T-helper 2 cell treated with Interferon-gamma antibody and Interleukin-4, amounts not matched to agents 100 ng/mL and 5 ng/mL, for 36 hours (primary cell): ENCODE data around the gene P3H4. TPM values are rescaled to one million over a fixed set of nuclear protein-coding genes. Genes with fewer than 3 reads are reported as not detected.
"Not testable (repeated sequence)": the region's sequence is repeated elsewhere in the genome, so short reads cannot be mapped to it uniquely, and the experiment has no call there.

ENCODE experiments used
- intact Hi-C: fragments of 100-400 bp; cut with micrococcal nuclease; formaldehyde crosslinking; loops from one replicate; pipeline ENCODE4 v1.15.1; 2023
- total RNA-seq: library from RNA; stranded (reverse); gene quantifications from 2 replicates; pipeline ENCODE4 v1.2.3, GENCODE V29; 2022

The P3H4 gene
- total RNA-seq, 1 donor from 2014 or later: 3.8 TPM

DNA sequence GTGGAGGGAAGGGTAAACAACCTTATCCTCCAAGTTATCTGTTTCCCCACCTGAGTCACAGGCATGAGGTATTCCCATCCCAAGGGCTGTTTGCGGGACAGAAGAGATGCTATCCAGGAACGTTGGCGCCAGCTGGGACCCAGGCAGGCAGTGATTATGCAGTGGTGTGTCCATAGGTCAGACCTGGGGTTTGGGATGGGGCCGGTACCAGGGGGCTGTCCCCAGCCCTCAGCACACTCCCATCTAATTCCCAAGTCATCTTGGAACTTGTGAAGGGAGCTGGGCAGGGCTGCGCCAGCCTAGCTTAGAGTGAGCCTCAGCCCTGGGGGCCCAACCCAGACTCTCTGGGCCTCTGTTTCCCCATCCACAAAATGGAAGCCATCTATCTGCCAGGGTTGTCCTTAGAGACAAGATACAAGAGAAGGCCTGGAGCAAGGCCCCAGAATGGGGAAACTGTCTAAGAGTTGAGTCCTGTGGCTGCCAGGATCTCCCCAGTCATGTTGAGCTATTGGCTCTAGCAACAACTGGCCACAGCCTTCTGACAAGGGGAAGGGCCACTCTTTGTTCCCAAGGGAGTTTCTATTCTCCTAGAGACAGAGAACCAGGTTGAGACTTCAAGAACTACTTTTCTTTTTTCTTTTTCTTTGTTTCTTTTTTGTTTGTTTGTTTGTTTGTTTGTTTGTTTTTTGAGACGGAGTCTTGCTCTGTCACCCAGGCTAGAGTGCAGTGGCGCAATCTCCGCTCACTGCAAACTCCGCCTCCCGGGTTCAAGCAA lies 15.4 kb downstream of the P3H4 start:
- intact Hi-C loops: no loop called here

- intact Hi-C loops: no loop called here
Measured at GRCh38 chr17:41794540-41794975, 17.2 kb downstream of the P3H4 start.

DNA sequence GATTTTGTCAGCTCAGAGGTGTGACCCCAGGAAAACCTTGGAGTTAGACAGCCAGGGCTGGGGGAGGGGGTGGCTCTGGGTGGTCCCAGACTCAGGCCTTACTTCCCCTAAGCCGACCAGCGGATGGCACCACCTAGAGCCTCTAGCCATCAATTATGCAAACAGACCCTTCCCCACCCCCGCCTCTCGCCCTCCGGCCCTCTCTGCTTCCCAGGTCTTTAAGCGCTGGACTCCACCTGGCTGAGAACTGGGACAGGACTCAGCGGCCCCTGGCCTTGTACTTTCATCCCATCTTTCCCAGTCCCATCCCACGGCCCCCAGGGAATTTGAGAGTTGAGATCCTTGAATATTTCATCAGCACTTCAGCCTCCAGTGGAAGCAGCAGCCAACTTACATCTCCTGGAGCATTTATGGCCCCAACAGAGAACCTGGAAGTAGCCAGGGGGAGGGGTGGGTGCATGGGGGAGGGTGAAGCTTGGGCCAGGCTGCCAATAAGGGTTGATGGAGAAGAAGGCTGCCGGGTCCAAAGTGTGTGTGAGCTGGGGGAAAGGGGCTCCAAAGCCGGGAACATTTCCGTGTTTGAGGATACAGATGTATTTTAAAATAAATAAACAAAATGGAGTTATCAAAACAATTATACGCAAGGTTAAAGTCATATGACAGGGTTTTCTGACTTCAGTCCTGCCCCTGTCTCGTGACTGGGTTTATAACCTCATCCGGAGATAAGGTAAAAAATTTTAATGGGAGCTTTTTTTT lies 17.8 kb downstream of the P3H4 start:
- intact Hi-C loops: no loop called here

DNA sequence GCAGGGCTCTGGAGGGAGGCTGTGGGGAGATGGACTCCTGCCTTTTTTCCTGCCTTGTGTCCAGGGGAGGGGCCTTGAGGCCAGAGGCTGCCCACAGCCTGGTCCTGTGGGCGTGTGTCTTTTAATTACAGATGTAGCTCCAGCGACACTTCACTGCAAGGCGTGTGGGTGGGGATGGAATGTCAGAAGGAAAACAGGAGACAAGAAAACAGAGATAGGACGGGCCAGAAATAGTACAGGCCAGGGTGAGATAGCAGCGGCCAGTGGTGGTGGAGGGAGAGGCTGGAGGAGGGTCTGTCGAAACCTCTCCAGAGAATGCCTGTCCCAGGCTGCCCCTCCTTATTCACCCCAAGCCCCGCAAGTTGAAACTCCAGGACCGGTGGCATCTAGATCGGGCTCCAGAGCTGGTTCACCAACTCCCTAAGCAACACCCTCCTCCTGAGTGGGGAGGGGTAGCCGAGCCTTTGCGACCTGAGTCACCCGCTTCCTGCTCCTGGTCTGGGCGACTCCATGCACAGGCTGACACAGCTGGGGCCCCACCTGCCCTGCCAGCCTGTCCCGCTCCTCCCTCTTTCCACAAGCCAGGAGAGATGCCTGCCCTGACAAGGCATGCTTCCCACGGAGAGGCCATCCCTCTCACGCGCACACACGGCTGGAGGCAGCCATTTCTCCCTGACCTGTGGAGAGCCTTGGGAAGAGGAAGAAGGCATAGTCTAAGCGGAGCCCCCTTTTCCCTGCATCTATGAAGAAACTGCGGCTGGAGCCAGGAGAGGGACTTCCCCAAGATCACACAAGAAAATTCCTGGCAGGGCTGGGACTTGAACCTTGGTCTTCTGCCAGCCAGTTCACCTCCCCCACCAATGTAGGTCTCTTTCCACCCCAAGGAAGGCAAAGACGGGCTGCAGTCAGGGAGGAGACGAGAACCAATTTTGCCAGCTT lies 18.6 kb downstream of the P3H4 start:
- intact Hi-C loops: no loop called here

DNA sequence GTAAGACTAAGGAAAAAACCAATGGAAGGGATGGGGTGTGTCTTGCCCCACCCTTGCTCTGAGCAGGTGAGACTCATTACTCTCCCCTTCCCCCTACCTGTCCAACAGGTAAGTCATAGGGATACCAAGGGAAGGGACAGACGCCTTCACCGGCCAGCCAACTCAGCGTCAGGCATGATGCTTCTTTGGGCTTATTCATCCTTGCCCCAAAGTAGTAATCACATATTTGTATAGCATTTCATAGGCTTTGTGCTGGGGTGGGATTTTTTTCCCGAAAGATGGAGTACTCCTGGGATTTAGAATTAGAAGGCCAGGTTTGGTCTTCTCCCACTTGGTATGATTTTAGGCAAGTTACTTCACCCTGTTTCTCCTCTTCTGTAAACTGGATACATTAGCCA lies 24.7 kb downstream of the P3H4 start:
- intact Hi-C loops: loop anchor here (5.0 kb wide), 1 partner anchor 50 kb away; no protein-coding TSS in a partner anchor

GRCh38 chr17:41786227-41787020 lies 25.3 kb downstream of the P3H4 start, which contains the start of gene JUP:
Gene JUP (minus strand): TSS chr17:41786711. CDS start chr17:41771854, 14,857 bp downstream.
- intact Hi-C loops: loop anchor here (5.0 kb wide), 1 partner anchor 49 kb away; no protein-coding TSS in a partner anchor

DNA sequence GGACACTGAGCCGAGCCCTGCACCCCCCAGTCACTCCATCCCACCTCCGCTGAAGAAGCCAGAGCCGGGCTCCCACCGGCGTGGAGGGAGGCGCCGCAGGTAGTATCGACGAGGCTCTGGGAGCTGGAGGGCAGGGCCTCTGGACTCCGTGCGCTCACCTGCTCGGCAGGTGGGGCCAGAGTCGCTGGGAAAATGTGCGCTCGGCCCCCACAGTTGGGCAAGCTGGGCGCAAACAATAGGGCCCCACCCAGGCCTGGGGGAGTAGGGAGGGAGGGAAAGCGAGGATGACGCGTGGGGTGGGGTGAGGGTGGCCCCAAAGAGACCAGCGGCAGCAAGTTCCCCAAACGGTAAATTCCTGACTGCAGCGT lies 25.9 kb downstream of the P3H4 start:
- intact Hi-C loops: loop anchor here (5.0 kb wide), 1 partner anchor 49 kb away; no protein-coding TSS in a partner anchor

- intact Hi-C loops: loop anchor here (5.0 kb wide), 1 partner anchor 48 kb away; no protein-coding TSS in a partner anchor
Measured at GRCh38 chr17:41785091-41785858, 26.5 kb downstream of the P3H4 start.

DNA sequence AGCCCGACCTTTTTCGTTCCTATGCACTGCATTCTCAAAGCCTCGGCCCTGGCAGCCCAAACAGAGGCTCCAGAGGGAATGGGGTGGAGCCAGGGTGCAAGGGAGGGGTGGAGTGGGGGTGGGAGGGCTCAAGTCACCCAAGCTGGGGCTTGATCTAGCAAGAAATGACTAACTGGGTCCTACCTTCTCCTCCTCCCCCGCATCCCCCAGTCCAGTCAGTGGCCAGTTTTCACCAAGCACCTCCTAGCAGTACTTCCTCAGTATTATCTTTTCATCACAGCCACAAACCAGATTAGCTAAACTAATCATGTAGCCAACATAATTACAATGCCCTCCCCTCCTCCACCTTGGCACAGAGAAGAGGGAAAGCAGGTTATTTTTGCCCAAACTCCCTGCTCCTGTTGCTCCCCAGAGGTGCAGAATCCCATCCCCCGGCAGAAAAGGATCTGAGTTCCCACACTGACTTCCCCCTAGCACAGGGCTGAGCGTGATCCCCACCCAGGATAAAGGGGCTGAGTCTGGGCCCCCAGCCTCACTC lies 27.5 kb downstream of the P3H4 start:
- intact Hi-C loops: no loop called here

DNA sequence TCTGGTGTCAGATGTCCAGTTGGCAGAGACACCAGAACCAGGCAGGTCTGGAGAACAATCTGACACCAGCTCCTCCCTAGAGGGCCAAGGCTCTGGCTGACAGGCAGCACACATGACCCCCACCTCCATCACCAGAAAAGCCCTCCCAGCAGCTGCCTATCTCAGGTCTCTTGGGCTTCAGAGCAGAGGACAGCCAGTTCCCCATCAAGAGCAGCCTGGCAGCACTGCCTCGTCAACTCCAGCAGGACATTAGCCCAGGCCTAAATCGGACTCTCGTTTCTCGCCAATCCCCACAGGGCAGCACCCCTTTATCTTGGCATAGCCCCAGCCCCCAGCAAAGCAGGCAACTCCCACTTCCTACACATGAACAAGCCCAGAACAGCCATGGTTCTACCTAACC lies 29.6 kb downstream of the P3H4 start:
- intact Hi-C loops: no loop called here

GRCh38 chr17:41781404-41782110 lies 30.2 kb downstream of the P3H4 start:
- intact Hi-C loops: no loop called here

DNA sequence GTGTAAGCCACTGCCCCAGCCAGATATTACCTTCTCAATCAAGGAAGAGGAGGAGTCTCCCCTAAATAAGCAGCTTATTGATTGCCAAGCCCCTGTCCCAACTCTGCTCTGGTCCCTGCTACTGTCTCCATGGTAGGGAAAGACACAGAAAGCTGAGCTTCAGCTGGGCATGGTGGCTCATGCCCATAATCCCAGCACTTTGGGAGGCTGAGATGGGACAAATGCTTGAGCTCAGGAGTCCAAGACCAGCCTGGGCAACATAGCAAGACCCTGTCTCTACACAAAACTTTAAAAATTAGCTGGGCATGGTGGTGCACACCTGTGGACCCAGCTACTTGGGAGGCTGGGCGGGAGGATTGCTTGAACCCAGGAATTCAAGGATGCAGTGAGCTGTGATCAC lies 31.8 kb downstream of the P3H4 start:
- intact Hi-C loops: no loop called here

GRCh38 chr17:41777574-41778188 lies 34.1 kb downstream of the P3H4 start:
- intact Hi-C loops: no loop called here

GRCh38 chr17:41777157-41777573 lies 34.6 kb downstream of the P3H4 start:
- intact Hi-C loops: no loop called here

- intact Hi-C loops: not testable (repeated sequence)
Measured at GRCh38 chr17:41776262-41776900, 35.4 kb downstream of the P3H4 start.

- intact Hi-C loops: no loop called here
Measured at GRCh38 chr17:41775394-41776226, 36.1 kb downstream of the P3H4 start.

GRCh38 chr17:41773731-41774193 lies 38.0 kb downstream of the P3H4 start:
- intact Hi-C loops: no loop called here
